Neural cell (in vitro differentiated cells): Measurements from ENCODE around the gene RAB3C. TPM values are rescaled to one million over a fixed set of nuclear protein-coding genes. Genes with fewer than 3 reads are reported as not detected.
A peak's percentile ranks its signal among the peaks of the same experiment; 100 is the strongest.
"Not testable (repeated sequence)": the region's sequence is repeated elsewhere in the genome, so short reads cannot be mapped to it uniquely, and the experiment has no call there.

ENCODE experiments used
- H2AFZ ChIP-seq: fragments of 200-600, 300-800 bp; sonication (generic), shearing (Covaris generic); 2 replicates; pipeline ENCODE4 v1.6.0; 2014; ENCODE audit warnings: low read depth, mild to moderate bottlenecking, antibody characterized with exemption, low read length, moderate library complexity
- H3F3A ChIP-seq: fragments of 200-600 bp; shearing (Covaris generic); 2 replicates; pipeline ENCODE4 v1.6.1; 2016; ENCODE audit warnings: mild to moderate bottlenecking, moderate library complexity, mixed read lengths, antibody characterized with exemption, low read length; ENCODE audit not compliant: insufficient read depth, poor library complexity, severe bottlenecking
- H3K27ac ChIP-seq: fragments of 200-600, 300-800 bp; sonication (generic), shearing (Covaris generic); 2 replicates; pipeline ENCODE4 v1.5.1; 2014; ENCODE audit warnings: mild to moderate bottlenecking, low read length, moderate library complexity
- H3K27me3 ChIP-seq: fragments of 300-800, 200-600 bp; sonication (generic), shearing (Covaris generic); 2 replicates; pipeline ENCODE4 v1.6.0; 2014; ENCODE audit warnings: mild to moderate bottlenecking, low read depth, low read length, moderate library complexity; ENCODE audit not compliant: insufficient read depth
- H3K36me3 ChIP-seq: fragments of 300-800, 200-600 bp; sonication (generic), shearing (Covaris generic); 2 replicates; pipeline ENCODE4 v1.5.1; 2014; ENCODE audit warnings: mild to moderate bottlenecking, antibody characterized with exemption, low read length, moderate library complexity; ENCODE audit not compliant: insufficient read depth
- H3K4me2 ChIP-seq: fragments of 300-800, 200-600 bp; sonication (generic), shearing (Covaris generic); 2 replicates; pipeline ENCODE4 v1.6.0; 2014; ENCODE audit warnings: mild to moderate bottlenecking, low read length
- H3K4me3 ChIP-seq: fragments of 300-800, 200-600 bp; sonication (generic), shearing (Covaris generic); 2 replicates; pipeline ENCODE4 v1.5.1; 2014; ENCODE audit warnings: mild to moderate bottlenecking, low read length, moderate library complexity
- H3K79me2 ChIP-seq: fragments of 200-600 bp; shearing (Covaris generic); replicated peaks from 2 replicates; pipeline ENCODE4 v1.6.0; 2014; ENCODE audit warnings: mild to moderate bottlenecking, low read length, moderate library complexity; ENCODE audit not compliant: insufficient read depth
- H3K9ac ChIP-seq: fragments of 300-800, 200-600 bp; sonication (generic), shearing (Covaris generic); 2 replicates; pipeline ENCODE4 v1.6.1; 2016; ENCODE audit warnings: mild to moderate bottlenecking, low read length, mixed read lengths
- H3K9me2 ChIP-seq: fragments of 200-600 bp; shearing (Covaris generic); 2 replicates; pipeline ENCODE4 v1.6.1; 2016; ENCODE audit warnings: mild to moderate bottlenecking, low read length, mixed read lengths; ENCODE audit not compliant: insufficient read depth
- H3K9me3 ChIP-seq: fragments of 200-600, 300-800 bp; sonication (generic), shearing (Covaris generic); 2 replicates; pipeline ENCODE4 v1.6.1; 2016; ENCODE audit warnings: mild to moderate bottlenecking, mixed run types, low read length, moderate library complexity, mixed read lengths
- H4K20me1 ChIP-seq: fragments of 200-600 bp; shearing (Covaris generic); 2 replicates; pipeline ENCODE4 v1.6.1; 2016; ENCODE audit warnings: mild to moderate bottlenecking, mixed run types; ENCODE audit not compliant: insufficient read depth
- EP300 ChIP-seq: fragments of 450-650 bp; conservative IDR thresholded peaks from 2 replicates; pipeline ENCODE4 v1.6.1; 2014; ENCODE audit warnings: antibody characterized with exemption, mild to moderate bottlenecking, moderate library complexity; ENCODE audit not compliant: poor library complexity, severe bottlenecking
- EZH2 ChIP-seq: fragments of 200-600, 300-800 bp; shearing (Covaris generic), sonication (generic); IDR thresholded peaks from 2 replicates; pipeline ENCODE4 v1.6.1; 2014; ENCODE audit warnings: antibody characterized with exemption, low read length, borderline replicate concordance, mild to moderate bottlenecking; ENCODE audit not compliant: insufficient read depth, poor library complexity, severe bottlenecking
- MXI1 ChIP-seq: fragments of 450-650 bp; conservative IDR thresholded peaks from 2 replicates; pipeline ENCODE4 v1.6.1; 2014; ENCODE audit warnings: antibody characterized with exemption, mild to moderate bottlenecking; ENCODE audit not compliant: poor library complexity, severe bottlenecking
- POLR2AphosphoS5 ChIP-seq: IDR thresholded peaks from 2 replicates; pipeline ENCODE4 v1.6.1; 2012
- RAD21 ChIP-seq: fragments of 450-650 bp; conservative IDR thresholded peaks from 2 replicates; pipeline ENCODE4 v1.6.1; 2014; ENCODE audit warnings: antibody characterized with exemption, mild to moderate bottlenecking, moderate library complexity
- SMC3 ChIP-seq: fragments of 450-650 bp; conservative IDR thresholded peaks from 2 replicates; pipeline ENCODE4 v1.6.1; 2014; ENCODE audit warnings: antibody characterized with exemption, mild to moderate bottlenecking, moderate library complexity; ENCODE audit not compliant: poor library complexity
- TAF1 ChIP-seq: IDR thresholded peaks from 2 replicates; pipeline ENCODE4 v1.6.1; 2012; ENCODE audit warnings: low read depth
- polyA plus RNA-seq: library from polyadenylated mRNA; depleted of rRNA; stranded (reverse); fragments of >200 nt; gene quantifications from 2 replicates; pipeline ENCODE4 v1.2.3, GENCODE V29; 2014
- TF ChIP-seq, protein P1 (sequence below): IDR thresholded peaks from 2 replicates; pipeline ENCODE4 v1.6.1; 2012; ENCODE audit warnings: borderline replicate concordance
- TF ChIP-seq, protein P2 (sequence below): fragments of 450-650 bp; IDR thresholded peaks from 2 replicates; pipeline ENCODE4 v1.5.1; 2014; ENCODE audit warnings: antibody characterized with exemption, mild to moderate bottlenecking, moderate library complexity; ENCODE audit not compliant: poor library complexity, severe bottlenecking

Gene RAB3C
- polyA plus RNA-seq, 1 donor from 2014 or later: 94.3 TPM

- H2AFZ ChIP-seq, H3K9ac ChIP-seq, H3K9me3 ChIP-seq, H3K79me2 ChIP-seq, H3K4me2 ChIP-seq, H3K4me3 ChIP-seq, H3K27ac ChIP-seq, H3K9me2 ChIP-seq, H3F3A ChIP-seq, H4K20me1 ChIP-seq, H3K36me3 ChIP-seq, H3K27me3 ChIP-seq: not testable (repeated sequence)
These were observed 20.0 kb downstream of the RAB3C start for GRCh38 chr5:58602889-58603288.

DNA sequence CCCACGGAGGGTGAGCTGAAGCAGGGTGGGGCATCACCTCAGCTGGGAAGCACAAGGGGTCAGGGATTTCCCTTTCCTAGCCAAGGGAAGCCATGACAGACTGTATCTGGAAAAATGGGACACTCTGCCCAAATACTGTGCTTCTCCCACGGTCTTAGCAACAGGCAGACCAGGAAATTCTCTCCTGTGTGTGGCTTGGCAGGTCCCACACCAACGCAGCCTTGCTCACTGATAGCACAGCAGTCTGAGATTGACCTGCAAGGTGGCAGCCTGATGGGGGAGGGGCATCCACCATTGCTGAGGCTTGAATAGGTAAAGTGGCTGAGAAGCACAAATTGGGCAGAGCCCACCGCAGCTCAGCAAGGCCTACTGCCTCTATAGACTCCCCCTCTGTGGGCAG, 23.2 kb downstream of the RAB3C start:
- Histone ChIP-seq H3K79me2 (no peaks in the 10 kb centered on the region), H3K36me3 (no peaks in the 10 kb centered on the region), H4K20me1 (no peaks in the 10 kb centered on the region), H3K27me3 (no peaks in the 10 kb centered on the region), H3K27ac (no peak overlapping the region), H3K9me3 (no peaks in the 10 kb centered on the region), H3K9me2 (no peaks in the 10 kb centered on the region), H3K9ac (no peak overlapping the region), H3K4me3 (no peak overlapping the region), H3F3A (no peaks in the 10 kb centered on the region), H3K4me2 (no peak overlapping the region), H2AFZ (no peak overlapping the region)
- no peak for TF ChIP-seq EZH2

- Histone ChIP-seq H3K9me3 (no peaks in the 10 kb centered on the region), H3K27me3 (no peaks in the 10 kb centered on the region), H3K9me2 (no peaks in the 10 kb centered on the region), H3F3A (peaks cover 11% of the 10 kb centered on the region), H2AFZ (no peak overlapping the region), H3K27ac (no peak overlapping the region), H3K4me2 (no peak overlapping the region), H3K36me3 (no peaks in the 10 kb centered on the region), H4K20me1 (no peaks in the 10 kb centered on the region), H3K9ac (no peak overlapping the region), H3K4me3 (no peak overlapping the region), H3K79me2 (no peaks in the 10 kb centered on the region)
- TF ChIP-seq, protein P1, sequence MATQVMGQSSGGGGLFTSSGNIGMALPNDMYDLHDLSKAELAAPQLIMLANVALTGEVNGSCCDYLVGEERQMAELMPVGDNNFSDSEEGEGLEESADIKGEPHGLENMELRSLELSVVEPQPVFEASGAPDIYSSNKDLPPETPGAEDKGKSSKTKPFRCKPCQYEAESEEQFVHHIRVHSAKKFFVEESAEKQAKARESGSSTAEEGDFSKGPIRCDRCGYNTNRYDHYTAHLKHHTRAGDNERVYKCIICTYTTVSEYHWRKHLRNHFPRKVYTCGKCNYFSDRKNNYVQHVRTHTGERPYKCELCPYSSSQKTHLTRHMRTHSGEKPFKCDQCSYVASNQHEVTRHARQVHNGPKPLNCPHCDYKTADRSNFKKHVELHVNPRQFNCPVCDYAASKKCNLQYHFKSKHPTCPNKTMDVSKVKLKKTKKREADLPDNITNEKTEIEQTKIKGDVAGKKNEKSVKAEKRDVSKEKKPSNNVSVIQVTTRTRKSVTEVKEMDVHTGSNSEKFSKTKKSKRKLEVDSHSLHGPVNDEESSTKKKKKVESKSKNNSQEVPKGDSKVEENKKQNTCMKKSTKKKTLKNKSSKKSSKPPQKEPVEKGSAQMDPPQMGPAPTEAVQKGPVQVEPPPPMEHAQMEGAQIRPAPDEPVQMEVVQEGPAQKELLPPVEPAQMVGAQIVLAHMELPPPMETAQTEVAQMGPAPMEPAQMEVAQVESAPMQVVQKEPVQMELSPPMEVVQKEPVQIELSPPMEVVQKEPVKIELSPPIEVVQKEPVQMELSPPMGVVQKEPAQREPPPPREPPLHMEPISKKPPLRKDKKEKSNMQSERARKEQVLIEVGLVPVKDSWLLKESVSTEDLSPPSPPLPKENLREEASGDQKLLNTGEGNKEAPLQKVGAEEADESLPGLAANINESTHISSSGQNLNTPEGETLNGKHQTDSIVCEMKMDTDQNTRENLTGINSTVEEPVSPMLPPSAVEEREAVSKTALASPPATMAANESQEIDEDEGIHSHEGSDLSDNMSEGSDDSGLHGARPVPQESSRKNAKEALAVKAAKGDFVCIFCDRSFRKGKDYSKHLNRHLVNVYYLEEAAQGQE: no peak
- TF ChIP-seq RAD21 (no peak), MXI1 (no peak), SMC3 (no peak), EZH2 (no peak)
These were observed 33.1 kb downstream of the RAB3C start for GRCh38 chr5:58615972-58616371.

DNA sequence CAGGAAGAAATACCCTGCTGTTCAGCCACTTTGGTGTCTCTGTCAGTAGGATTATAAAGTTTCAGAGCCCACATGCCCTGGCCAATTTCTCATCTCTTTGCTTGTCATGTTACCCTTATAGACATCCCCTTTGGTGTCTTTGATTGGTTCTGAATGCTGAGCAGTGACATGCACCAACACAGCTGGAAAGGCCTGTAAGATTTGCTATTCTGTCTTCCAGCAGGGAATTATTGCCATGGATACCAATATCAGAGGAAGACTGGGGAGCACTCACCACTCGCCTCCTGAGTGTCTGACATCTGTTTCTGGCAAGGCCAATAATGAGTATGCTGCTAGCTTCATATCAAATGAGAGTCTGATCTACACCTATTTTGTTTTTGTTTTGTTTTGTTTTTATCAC, 34.4 kb downstream of the RAB3C start:
- H4K20me1 ChIP-seq: no peaks in the 10 kb centered on the region
- H3K27me3 ChIP-seq: no peaks in the 10 kb centered on the region
- TF ChIP-seq MXI1 (no peak), POLR2AphosphoS5 (peak; percentile 77), EP300 (peak; percentile 60), RAD21 (no peak), TAF1 (no peak), SMC3 (peak; percentile 16)
- TF ChIP-seq, protein P1: peak; percentile 29
- TF ChIP-seq, protein P2, sequence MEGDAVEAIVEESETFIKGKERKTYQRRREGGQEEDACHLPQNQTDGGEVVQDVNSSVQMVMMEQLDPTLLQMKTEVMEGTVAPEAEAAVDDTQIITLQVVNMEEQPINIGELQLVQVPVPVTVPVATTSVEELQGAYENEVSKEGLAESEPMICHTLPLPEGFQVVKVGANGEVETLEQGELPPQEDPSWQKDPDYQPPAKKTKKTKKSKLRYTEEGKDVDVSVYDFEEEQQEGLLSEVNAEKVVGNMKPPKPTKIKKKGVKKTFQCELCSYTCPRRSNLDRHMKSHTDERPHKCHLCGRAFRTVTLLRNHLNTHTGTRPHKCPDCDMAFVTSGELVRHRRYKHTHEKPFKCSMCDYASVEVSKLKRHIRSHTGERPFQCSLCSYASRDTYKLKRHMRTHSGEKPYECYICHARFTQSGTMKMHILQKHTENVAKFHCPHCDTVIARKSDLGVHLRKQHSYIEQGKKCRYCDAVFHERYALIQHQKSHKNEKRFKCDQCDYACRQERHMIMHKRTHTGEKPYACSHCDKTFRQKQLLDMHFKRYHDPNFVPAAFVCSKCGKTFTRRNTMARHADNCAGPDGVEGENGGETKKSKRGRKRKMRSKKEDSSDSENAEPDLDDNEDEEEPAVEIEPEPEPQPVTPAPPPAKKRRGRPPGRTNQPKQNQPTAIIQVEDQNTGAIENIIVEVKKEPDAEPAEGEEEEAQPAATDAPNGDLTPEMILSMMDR: no peak
- H2AFZ ChIP-seq: no peak overlapping the region
- no peaks in the 10 kb centered on the region for H3K36me3 ChIP-seq
- H3F3A ChIP-seq: peaks cover 11% of the 10 kb centered on the region
- H3K9me3 ChIP-seq: no peaks in the 10 kb centered on the region
- no peak overlapping the region for H3K9ac ChIP-seq
- H3K79me2 ChIP-seq: no peaks in the 10 kb centered on the region
- H3K4me2 ChIP-seq: no peak overlapping the region
- H3K27ac ChIP-seq: peak overlapping the region; percentile 64
- peak overlapping the region; percentile 29 for H3K4me3 ChIP-seq
- H3K9me2 ChIP-seq: no peaks in the 10 kb centered on the region
